Spinal cord (tissue), 10 donors: ENCODE data around the gene CLRN2. TPM values are rescaled to one million over a fixed set of nuclear protein-coding genes. Genes with fewer than 3 reads are reported as not detected.

ENCODE experiments used
- DNase-seq, 6 donors: peaks; one replicate each; pipeline versions ENCODE4 v3.0.0 to v3.0.0-alpha.2; 2013 to 2015; ENCODE audit warnings: low spot score in 6 of 6, low read depth in 4 of 6
- H3K27ac ChIP-seq: one replicate; pipeline ENCODE4 v1.5.1; 2013; ENCODE audit warnings: low read depth, low read length, control low read depth
- H3K27me3 ChIP-seq: one replicate; pipeline ENCODE4 v1.6.1; 2013; ENCODE audit warnings: low read length; ENCODE audit not compliant: control insufficient read depth, insufficient read depth
- H3K36me3 ChIP-seq: one replicate; pipeline ENCODE4 v1.6.1; 2013; ENCODE audit warnings: low read length; ENCODE audit not compliant: control insufficient read depth, insufficient read depth
- H3K4me1 ChIP-seq: one replicate; pipeline ENCODE4 v1.6.1; 2013; ENCODE audit warnings: low read length; ENCODE audit not compliant: control insufficient read depth, insufficient read depth
- H3K4me3 ChIP-seq: one replicate; pipeline ENCODE4 v1.5.1; 2013; ENCODE audit warnings: low read depth, low read length, control low read depth
- H3K9me3 ChIP-seq: one replicate; pipeline ENCODE4 v1.6.1; 2013; ENCODE audit warnings: low read length; ENCODE audit not compliant: control insufficient read depth, insufficient read depth
- WGBS: methylation state at CpG from one replicate; pipeline ENCODE4 v1.1.5; 2013; ENCODE audit warnings: missing lambda C conversion rate; ENCODE audit not compliant: insufficient coverage; 5-methylcytosine and 5-hydroxymethylcytosine counted together
- polyA plus RNA-seq, 2 donors: library from polyadenylated mRNA; unstranded; fragments of 120-200 nt; gene quantifications; one replicate each; pipeline ENCODE4 v1.2.1, GENCODE V29; 2013; ENCODE audit not compliant: insufficient read length in 2 of 2
- total RNA-seq, 2 donors: library from RNA; depleted of rRNA in 1 of 2; stranded (reverse); fragments of 120-200 nt in 1 of 2; fragments of >200 nt in 1 of 2; gene quantifications; one replicate each; pipeline versions ENCODE4 v1.2.3 to v1.2.4, GENCODE V29; 2013 to 2014
- donor health status: healthy.

CLRN2 gene
- total and polyA plus RNA-seq, 4 donors: 0.20 TPM; not detected in 3

GRCh38 chr4:17516980-17517379 is 2.0 kb downstream of the CLRN2 start:
- no peak overlapping the region for H3K4me3 ChIP-seq
- WGBS: no CpG with 5 or more reads among the region's 1 CpG
- H3K27me3 ChIP-seq: peaks cover 2% of the 10 kb centered on the region
- no peak overlapping the region for H3K27ac ChIP-seq
- H3K4me1 ChIP-seq: no peaks in the 10 kb centered on the region
- no peak for DNase-seq
- no peaks in the 10 kb centered on the region for H3K36me3 ChIP-seq
- H3K9me3 ChIP-seq: no peaks in the 10 kb centered on the region

DNA sequence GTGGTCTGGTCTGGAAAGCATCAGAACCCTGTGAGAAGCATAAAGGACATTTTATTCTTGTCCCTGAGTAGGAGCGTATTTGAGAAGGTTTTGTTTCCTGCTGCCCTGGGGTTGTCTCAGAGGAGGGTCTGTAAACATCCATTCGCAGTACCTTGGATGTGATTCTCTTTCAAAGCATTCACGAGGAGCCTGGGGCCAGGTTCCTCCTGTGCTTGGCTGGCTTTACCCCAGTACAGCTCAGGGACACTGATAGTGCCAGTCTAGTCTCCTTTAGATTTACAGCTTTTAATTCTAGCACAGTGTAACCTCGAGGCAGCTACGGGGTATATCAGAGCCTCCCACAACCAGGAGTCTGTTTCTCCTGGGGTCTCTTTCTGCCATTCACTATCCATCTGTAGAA is 2.7 kb downstream of the CLRN2 start:
- WGBS: 17% methylated on average over 5 of the region's 5 CpGs

DNA sequence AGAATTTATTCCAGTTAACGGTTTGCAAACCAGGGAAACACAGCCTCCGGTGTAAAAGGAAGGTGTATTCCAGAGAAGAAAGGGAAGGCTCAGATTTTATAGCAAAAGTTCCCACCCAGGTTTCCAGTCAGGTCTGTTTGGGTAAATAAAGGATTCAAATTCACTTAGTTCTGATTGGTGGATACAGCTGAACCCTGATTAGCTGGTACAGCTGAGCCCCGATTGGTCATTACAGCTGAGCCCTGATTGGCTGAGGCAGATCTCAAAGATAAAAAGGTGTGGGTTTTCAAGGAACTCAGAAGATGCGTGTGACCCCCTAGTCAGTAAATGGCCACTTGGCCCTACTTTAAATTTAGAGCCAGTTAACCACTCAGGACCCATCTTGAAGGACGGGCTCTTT is 6.6 kb downstream of the CLRN2 start:
- DNase-seq: no peak
- WGBS: 94% methylated on average over 2 of the region's 5 CpGs
- H3K27me3 ChIP-seq: no peaks in the 10 kb centered on the region
- H3K27ac ChIP-seq: no peak overlapping the region
- H3K36me3 ChIP-seq: no peaks in the 10 kb centered on the region
- no peak overlapping the region for H3K4me3 ChIP-seq
- H3K4me1 ChIP-seq: no peaks in the 10 kb centered on the region
- no peaks in the 10 kb centered on the region for H3K9me3 ChIP-seq

More for the DNA sequence above, 2.7 kb downstream of the CLRN2 start:
- H3K27me3 ChIP-seq: peaks cover 2% of the 10 kb centered on the region
- peak in 1 of 6 donors; percentile 38 for DNase-seq
- no peak overlapping the region for H3K27ac ChIP-seq
- no peaks in the 10 kb centered on the region for H3K36me3 ChIP-seq
- H3K4me3 ChIP-seq: no peak overlapping the region
- H3K4me1 ChIP-seq: no peaks in the 10 kb centered on the region
- H3K9me3 ChIP-seq: no peaks in the 10 kb centered on the region

DNA sequence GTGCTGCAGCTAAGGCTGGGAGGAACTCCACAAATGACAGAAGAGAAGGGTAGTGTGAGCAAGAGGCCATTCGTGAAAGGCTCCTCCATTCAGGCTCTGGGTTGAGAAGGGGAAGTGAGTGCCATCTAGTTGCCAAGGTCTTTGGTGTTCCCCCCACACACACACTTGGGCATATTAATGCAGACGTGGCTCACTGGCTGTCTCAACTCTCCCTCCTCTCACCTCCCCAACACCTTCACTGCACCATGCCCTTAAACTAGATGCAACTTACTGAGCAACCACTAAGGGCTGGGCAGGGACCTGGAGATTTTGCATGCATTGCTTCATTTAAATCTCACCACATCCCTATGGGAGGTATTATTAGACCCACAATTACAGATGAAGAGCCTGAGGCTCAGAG is 8.7 kb downstream of the CLRN2 start:
- no peak overlapping the region for H3K4me3 ChIP-seq
- no peaks in the 10 kb centered on the region for H3K27me3 ChIP-seq
- no peaks in the 10 kb centered on the region for H3K9me3 ChIP-seq
- DNase-seq: no peak
- WGBS: 55% methylated on average over 2 of the region's 2 CpGs
- no peaks in the 10 kb centered on the region for H3K36me3 ChIP-seq
- no peak overlapping the region for H3K27ac ChIP-seq
- H3K4me1 ChIP-seq: no peaks in the 10 kb centered on the region

GRCh38 chr4:17526695-17527477 is 11.9 kb downstream of the CLRN2 start:
- H3K27ac ChIP-seq: no peak overlapping the region
- DNase-seq: no peak
- H3K9me3 ChIP-seq: no peaks in the 10 kb centered on the region
- 87% methylated on average over 24 of the region's 27 CpGs for WGBS
- no peaks in the 10 kb centered on the region for H3K4me1 ChIP-seq
- H3K4me3 ChIP-seq: no peak overlapping the region
- H3K36me3 ChIP-seq: no peaks in the 10 kb centered on the region
- H3K27me3 ChIP-seq: no peaks in the 10 kb centered on the region

GRCh38 chr4:17528551-17529165 is 13.7 kb downstream of the CLRN2 start:
- H3K27ac ChIP-seq: no peak overlapping the region
- no peaks in the 10 kb centered on the region for H3K36me3 ChIP-seq
- no peaks in the 10 kb centered on the region for H3K9me3 ChIP-seq
- 88% methylated on average over 5 of the region's 10 CpGs for WGBS
- no peak overlapping the region for H3K4me3 ChIP-seq
- DNase-seq: no peak
- no peaks in the 10 kb centered on the region for H3K27me3 ChIP-seq
- no peaks in the 10 kb centered on the region for H3K4me1 ChIP-seq

- H3K4me1 ChIP-seq: no peaks in the 10 kb centered on the region
- H3K27ac ChIP-seq: no peak overlapping the region
- DNase-seq: no peak
- no peaks in the 10 kb centered on the region for H3K27me3 ChIP-seq
- WGBS: 65% methylated on average over 6 of the region's 8 CpGs
- no peaks in the 10 kb centered on the region for H3K36me3 ChIP-seq
- H3K4me3 ChIP-seq: no peak overlapping the region
- H3K9me3 ChIP-seq: no peaks in the 10 kb centered on the region
These were observed 16.7 kb downstream of the CLRN2 start for GRCh38 chr4:17531538-17532285.

DNA sequence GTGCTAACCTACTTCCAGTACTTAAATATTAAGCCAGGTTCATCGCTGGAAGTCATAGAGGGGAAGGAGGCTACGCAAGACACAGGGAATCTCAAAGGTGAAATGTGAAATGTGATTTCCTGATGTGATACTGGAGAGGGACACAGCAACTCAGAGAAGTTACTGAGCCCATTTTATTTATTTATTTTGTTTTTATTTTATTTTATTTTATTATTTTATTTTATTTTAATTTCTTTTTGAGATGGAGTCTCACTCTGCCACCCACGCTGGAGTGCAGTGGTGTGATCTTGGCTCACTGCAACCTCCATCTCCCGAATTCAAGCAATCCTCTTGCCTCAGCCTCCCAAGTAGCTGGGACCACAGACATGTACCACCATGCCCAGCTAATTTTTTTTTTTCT is 19.7 kb downstream of the CLRN2 start:
- Histone ChIP-seq H3K9me3 (no peaks in the 10 kb centered on the region), H3K36me3 (no peaks in the 10 kb centered on the region), H3K27ac (no peak overlapping the region), H3K4me3 (no peak overlapping the region), H3K4me1 (no peaks in the 10 kb centered on the region), H3K27me3 (no peaks in the 10 kb centered on the region)
- DNase-seq: no peak
- no CpG with 5 or more reads among the region's 4 CpGs for WGBS

DNA sequence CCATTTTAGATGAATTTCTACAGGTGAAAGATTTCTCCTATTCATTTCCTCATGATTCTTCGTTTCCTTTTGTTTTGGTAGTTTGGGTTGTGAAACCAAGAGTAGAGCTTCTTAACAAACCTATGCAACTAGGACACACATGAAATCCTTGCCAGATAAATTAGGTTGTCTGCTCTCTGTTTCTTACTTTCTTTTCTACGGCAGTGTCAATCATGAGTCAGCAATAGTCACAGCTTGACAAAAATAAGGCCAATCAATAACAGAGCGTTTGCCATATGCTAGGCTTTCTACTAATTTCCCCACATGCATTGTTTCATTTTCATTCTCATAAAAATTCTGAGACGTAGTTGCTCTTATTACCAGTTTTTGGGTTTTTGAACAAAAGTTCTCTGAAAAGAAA is 20.3 kb downstream of the CLRN2 start:
- WGBS: 88% methylated on average over 1 of the region's 4 CpGs

More for the DNA sequence above, 20.3 kb downstream of the CLRN2 start:
- H3K9me3 ChIP-seq: no peaks in the 10 kb centered on the region
- no peak overlapping the region for H3K27ac ChIP-seq
- H3K4me1 ChIP-seq: no peaks in the 10 kb centered on the region
- no peaks in the 10 kb centered on the region for H3K27me3 ChIP-seq
- H3K36me3 ChIP-seq: no peaks in the 10 kb centered on the region
- no peak overlapping the region for H3K4me3 ChIP-seq
- DNase-seq: no peak
